Measurements from ENCODE around the gene GFRA4. TPM values are rescaled to one million over a fixed set of nuclear protein-coding genes. Genes with fewer than 3 reads are reported as not detected.

The GFRA4 gene
- total and polyA plus RNA-seq, 2 donors = not detected

- Histone ChIP-seq H3K4me1 (ENCODE audit: insufficient read depth) (no peaks in the 10 kb centered on the region), H3K36me3 (ENCODE audit: insufficient read depth) (no peaks in the 10 kb centered on the region), H3K4me3 (ENCODE audit: low read depth, low read length) (no peak overlapping the region), H3K27ac (ENCODE audit: low read depth) (no peak overlapping the region)
- DNase-seq (ENCODE audit: extremely low spot score) = no peak
- 87% methylated on average over 13 of the region's 13 CpGs for WGBS
Measured at GRCh38 chr20:3701061-3701998, 38.1 kb upstream of the GFRA4 start.

DNA sequence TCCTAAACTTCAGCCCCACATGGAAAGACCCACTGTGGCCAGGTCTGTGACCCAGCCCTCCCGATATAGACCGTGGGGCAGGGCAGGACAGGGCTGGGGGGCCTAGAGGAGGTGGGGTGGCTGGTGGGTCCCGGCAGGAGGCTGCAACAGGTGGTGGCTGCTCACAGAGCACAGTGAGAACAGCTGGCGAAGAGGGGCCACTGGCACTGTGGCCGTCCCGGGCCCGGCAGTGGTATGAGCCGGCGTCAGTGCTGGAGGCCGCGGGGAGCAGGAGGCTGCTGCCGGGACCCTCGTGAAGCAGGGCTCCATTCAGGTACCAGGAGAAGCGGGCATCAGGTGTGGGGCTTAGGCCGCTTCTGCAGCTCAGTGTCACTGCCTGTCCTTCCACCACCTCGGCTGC, 35.8 kb upstream of the GFRA4 start:
- WGBS = 96% methylated on average over 16 of the region's 16 CpGs
- Histone ChIP-seq H3K36me3 (ENCODE audit: insufficient read depth) (no peaks in the 10 kb centered on the region), H3K4me3 (ENCODE audit: low read depth, low read length) (no peak overlapping the region), H3K27ac (ENCODE audit: low read depth) (no peak overlapping the region), H3K4me1 (ENCODE audit: insufficient read depth) (no peaks in the 10 kb centered on the region)
- DNase-seq (ENCODE audit: extremely low spot score) = no peak

- Histone ChIP-seq H3K4me1 (ENCODE audit: insufficient read depth) (no peaks in the 10 kb centered on the region), H3K4me3 (ENCODE audit: low read depth, low read length) (no peak overlapping the region), H3K36me3 (ENCODE audit: insufficient read depth) (no peaks in the 10 kb centered on the region), H3K27ac (ENCODE audit: low read depth) (no peak overlapping the region)
- DNase-seq (ENCODE audit: extremely low spot score) = no peak
- 57% methylated on average over 6 of the region's 6 CpGs for WGBS
Measured at GRCh38 chr20:3698591-3699001, 35.4 kb upstream of the GFRA4 start.

DNA sequence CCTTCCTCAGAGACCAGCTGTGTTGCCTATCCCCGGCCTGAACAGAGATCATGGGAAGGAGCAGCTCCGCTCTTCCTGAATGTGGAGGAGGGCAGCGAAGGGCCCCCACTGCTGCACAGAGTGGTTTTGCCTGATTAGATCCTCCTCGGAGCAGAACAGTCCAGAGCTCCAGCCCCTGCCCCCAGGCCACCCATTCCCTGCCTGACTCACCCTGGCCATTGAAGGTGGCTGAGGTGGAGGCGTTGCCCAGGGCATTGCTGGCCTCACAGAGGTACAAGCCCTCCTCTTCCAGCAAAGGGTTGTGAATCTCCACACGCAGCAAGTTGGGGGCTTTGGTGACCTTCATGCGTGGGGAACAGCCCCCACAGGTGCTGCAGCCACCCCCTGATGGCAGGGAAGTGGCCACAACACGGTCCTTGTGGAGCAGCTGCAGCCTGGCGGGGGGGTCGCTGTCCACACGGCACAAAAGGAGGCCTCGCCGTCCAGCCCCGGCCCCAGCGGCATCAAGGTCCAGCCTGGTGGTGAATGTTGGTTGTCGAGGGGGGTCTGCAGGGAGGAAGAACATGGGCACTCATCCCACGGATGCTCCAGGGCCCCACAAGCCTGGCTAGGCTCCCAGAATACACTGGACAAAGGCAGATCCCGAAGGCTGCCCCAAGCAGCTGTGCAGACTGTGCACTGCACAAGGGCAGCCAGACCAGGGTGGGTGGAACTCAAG, 34.5 kb upstream of the GFRA4 start:
- 70% methylated on average over 18 of the region's 18 CpGs for WGBS
- Histone ChIP-seq H3K4me3 (ENCODE audit: low read depth, low read length) (no peak overlapping the region), H3K27ac (ENCODE audit: low read depth) (no peak overlapping the region), H3K36me3 (ENCODE audit: insufficient read depth) (no peaks in the 10 kb centered on the region), H3K4me1 (ENCODE audit: insufficient read depth) (no peaks in the 10 kb centered on the region)
- DNase-seq (ENCODE audit: extremely low spot score) = no peak

DNA sequence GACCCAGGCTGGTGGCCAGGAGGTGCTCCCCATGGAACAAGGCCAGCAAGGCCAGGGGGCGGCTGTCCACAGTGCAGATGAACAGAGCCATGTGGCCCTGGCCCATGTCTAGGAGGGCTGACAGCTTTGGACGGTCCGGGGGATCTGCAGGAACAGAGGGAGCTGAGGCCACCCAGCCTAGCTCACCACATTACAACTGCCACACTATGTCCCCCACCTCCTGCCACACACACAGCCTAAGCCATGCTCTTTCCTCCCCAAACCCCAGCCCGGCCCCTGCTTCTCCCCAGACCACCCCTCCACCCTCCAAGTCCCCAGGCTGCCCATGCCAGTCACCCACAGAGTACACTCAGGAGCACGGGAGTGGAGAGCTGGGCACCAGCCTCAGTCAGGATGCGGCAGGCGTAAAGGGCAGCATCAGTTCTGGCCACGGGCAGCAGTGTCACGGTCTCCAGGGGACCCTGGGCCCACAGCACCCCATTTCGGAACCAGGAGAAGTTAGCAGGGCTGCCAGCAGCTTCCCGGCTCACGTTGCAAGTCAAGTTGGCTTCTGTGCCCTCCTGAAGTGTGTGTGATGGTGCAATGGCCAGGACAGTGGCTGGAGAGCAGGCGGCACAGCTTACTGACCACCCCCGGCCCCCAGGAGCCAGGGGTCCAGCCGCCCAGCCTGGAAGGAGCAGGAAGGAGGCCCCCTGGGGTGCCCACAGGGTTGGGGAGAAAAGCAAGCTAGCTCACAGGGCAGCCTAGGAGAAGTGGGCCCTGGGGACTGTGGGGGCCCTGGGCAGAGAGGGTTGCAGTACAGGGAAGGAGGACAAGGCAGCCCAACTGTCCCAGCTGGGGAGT, 33.8 kb upstream of the GFRA4 start:
- whole genome bisulfite sequencing = 92% methylated on average over 15 of the region's 15 CpGs

DNA sequence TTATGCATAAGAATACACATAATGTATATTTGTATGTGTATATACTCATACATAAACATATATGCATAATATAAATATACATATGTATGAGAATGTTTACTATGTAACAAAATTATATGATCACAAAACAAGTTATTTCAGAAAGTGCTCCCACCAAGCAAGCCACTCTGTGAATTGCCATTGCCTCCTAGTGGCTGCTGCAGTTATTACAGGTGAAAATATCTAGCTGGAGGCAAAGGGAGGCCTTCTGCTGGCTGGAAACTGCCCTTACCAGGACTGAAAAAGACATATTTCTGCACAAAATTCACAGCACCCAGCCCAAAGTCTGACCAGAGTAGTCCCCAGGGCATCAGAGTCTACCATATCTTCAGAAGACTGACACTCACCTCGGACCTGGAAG, 33.0 kb upstream of the GFRA4 start:
- Histone ChIP-seq H3K36me3 (ENCODE audit: insufficient read depth) (no peaks in the 10 kb centered on the region), H3K4me1 (ENCODE audit: insufficient read depth) (no peaks in the 10 kb centered on the region), H3K4me3 (ENCODE audit: low read depth, low read length) (no peak overlapping the region), H3K27ac (ENCODE audit: low read depth) (no peak overlapping the region)
- no peak for DNase-seq (ENCODE audit: extremely low spot score)
- 96% methylated on average over 1 of the region's 1 CpG for WGBS

More for the DNA sequence above, 33.8 kb upstream of the GFRA4 start:
- H3K4me3 ChIP-seq (ENCODE audit: low read depth, low read length) = no peak overlapping the region
- DNase-seq (ENCODE audit: extremely low spot score) = no peak
- no peak overlapping the region for H3K27ac ChIP-seq (ENCODE audit: low read depth)
- no peaks in the 10 kb centered on the region for H3K36me3 ChIP-seq (ENCODE audit: insufficient read depth)
- H3K4me1 ChIP-seq (ENCODE audit: insufficient read depth) = no peaks in the 10 kb centered on the region

DNA sequence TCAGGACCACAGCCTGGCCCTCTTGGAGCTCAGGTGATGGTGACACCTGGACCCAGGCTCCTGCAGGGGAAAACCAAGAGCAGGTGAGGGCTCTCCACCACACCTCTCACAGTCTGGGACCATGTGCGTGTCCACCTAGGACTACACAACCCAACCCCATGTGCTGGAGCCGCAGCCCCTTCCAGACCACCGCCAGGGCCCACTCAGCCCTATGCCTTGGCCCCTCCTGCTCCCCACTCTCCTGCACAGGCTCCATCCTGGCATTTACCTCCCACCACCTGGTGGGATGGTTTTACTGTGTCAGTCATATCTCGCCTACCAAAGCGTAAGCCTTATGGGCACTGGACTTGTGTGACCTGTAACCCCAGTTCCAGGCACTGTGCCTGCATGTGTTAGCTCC, 31.7 kb upstream of the GFRA4 start:
- no peaks in the 10 kb centered on the region for H3K36me3 ChIP-seq (ENCODE audit: insufficient read depth)
- H3K4me3 ChIP-seq (ENCODE audit: low read depth, low read length) = no peak overlapping the region
- H3K4me1 ChIP-seq (ENCODE audit: insufficient read depth) = no peaks in the 10 kb centered on the region
- no peak for DNase-seq (ENCODE audit: extremely low spot score)
- 98% methylated on average over 5 of the region's 5 CpGs for WGBS
- no peak overlapping the region for H3K27ac ChIP-seq (ENCODE audit: low read depth)

DNA sequence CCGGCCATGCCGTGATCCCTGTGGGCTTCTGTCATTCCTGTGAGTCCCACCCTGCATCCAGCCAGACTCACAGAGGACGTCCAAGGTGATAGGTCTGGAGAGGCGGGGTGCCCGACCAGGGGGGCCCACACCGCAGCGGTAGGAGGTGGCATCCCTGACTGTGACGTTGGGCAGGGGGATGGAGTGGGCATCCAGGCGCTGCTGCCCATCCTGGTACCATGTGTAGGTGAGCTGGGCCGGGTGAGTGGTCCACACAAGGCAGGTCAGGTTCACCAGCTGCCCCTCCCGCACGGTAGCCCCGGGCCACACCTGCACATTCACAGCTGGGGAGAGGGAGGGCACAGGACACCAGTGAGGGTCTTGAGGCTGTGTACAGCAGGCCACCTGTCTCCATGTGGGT, 30.2 kb upstream of the GFRA4 start:
- Histone ChIP-seq H3K36me3 (ENCODE audit: insufficient read depth) (no peaks in the 10 kb centered on the region), H3K27ac (ENCODE audit: low read depth) (no peak overlapping the region), H3K4me1 (ENCODE audit: insufficient read depth) (no peaks in the 10 kb centered on the region), H3K4me3 (ENCODE audit: low read depth, low read length) (no peak overlapping the region)
- no peak for DNase-seq (ENCODE audit: extremely low spot score)
- WGBS = 91% methylated on average over 13 of the region's 13 CpGs

GRCh38 chr20:3692706-3693294, 29.6 kb upstream of the GFRA4 start:
- Histone ChIP-seq H3K4me3 (ENCODE audit: low read depth, low read length) (no peak overlapping the region), H3K4me1 (ENCODE audit: insufficient read depth) (no peaks in the 10 kb centered on the region), H3K36me3 (ENCODE audit: insufficient read depth) (no peaks in the 10 kb centered on the region), H3K27ac (ENCODE audit: low read depth) (no peak overlapping the region)
- DNase-seq (ENCODE audit: extremely low spot score) = no peak
- 93% methylated on average over 23 of the region's 23 CpGs for WGBS

DNA sequence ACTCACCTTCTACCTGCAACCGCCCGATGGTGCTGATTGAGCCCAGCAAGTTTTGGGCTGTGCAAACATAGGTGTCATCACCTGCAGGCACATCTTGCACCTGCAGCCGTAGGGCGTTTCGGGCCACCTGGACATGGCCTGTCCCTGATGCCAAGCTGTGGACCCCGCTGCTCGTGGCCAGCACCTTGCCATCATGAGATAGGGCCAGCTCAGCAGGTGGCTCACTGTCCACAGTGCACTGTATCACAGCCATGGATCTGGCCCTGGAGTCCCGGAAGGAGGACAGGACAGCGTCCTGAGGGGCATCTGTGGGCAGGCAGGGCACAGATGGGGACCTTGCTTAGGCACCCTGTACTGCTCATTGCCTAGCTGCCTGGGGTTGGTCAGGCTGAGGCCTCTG, 28.7 kb upstream of the GFRA4 start:
- WGBS = 88% methylated on average over 9 of the region's 9 CpGs
- H3K36me3 ChIP-seq (ENCODE audit: insufficient read depth) = no peaks in the 10 kb centered on the region
- DNase-seq (ENCODE audit: extremely low spot score) = no peak

DNA sequence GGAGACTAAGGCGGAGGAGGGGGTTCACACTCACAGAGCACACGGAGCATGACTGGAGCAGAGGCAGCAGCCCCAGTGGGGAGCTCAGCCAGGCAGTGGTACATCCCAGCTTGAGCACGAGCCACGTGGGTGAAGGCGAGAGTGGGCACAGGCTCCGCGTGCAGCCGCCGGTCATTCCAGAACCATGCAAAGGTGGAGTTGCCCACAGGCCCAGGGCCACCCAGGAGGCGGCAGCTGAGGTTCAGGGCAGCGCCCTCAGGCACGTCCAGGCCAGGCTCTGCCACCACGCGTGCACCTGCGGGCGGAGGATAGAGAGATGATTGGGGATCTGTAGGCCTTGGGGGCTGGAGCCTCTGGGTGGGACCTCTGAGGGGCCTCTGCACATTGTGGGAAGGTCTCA, 28.1 kb upstream of the GFRA4 start:
- Histone ChIP-seq H3K36me3 (ENCODE audit: insufficient read depth) (no peaks in the 10 kb centered on the region), H3K4me3 (ENCODE audit: low read depth, low read length) (no peak overlapping the region), H3K4me1 (ENCODE audit: insufficient read depth) (no peaks in the 10 kb centered on the region), H3K27ac (ENCODE audit: low read depth) (no peak overlapping the region)
- whole genome bisulfite sequencing = 95% methylated on average over 16 of the region's 16 CpGs
- no peak for DNase-seq (ENCODE audit: extremely low spot score)

More for the DNA sequence above, 28.7 kb upstream of the GFRA4 start:
- Histone ChIP-seq H3K27ac (ENCODE audit: low read depth) (no peak overlapping the region), H3K4me3 (ENCODE audit: low read depth, low read length) (no peak overlapping the region), H3K4me1 (ENCODE audit: insufficient read depth) (no peaks in the 10 kb centered on the region)

DNA sequence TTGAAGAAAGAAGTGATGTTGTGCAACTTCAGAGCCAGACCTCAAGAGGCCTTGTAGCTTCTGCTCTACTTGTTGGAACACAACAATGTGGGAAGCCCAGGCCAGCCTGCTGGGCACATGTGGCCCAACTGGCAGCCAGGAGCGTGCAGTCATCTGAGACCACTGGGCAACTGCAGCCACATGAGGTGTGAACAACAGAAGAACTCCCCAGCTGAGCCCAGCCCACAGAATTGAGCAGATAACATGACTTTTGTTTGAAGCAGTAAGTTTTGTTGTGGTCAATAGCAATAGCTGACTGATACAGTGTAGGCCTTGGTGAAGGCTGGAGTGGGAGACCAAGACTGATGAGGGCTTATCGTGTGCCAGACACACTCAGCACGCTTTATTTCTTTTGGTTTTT, 27.2 kb upstream of the GFRA4 start:
- no peaks in the 10 kb centered on the region for H3K36me3 ChIP-seq (ENCODE audit: insufficient read depth)
- H3K27ac ChIP-seq (ENCODE audit: low read depth) = no peak overlapping the region
- over 99% methylated on average over 3 of the region's 3 CpGs for WGBS
- no peaks in the 10 kb centered on the region for H3K4me1 ChIP-seq (ENCODE audit: insufficient read depth)
- no peak for DNase-seq (ENCODE audit: extremely low spot score)
- no peak overlapping the region for H3K4me3 ChIP-seq (ENCODE audit: low read depth, low read length)

GRCh38 chr20:3689978-3690377, 26.8 kb upstream of the GFRA4 start:
- Histone ChIP-seq H3K27ac (ENCODE audit: low read depth) (no peak overlapping the region), H3K36me3 (ENCODE audit: insufficient read depth) (no peaks in the 10 kb centered on the region), H3K4me1 (ENCODE audit: insufficient read depth) (no peaks in the 10 kb centered on the region), H3K4me3 (ENCODE audit: low read depth, low read length) (no peak overlapping the region)
- no peak for DNase-seq (ENCODE audit: extremely low spot score)
- WGBS = 94% methylated on average over 11 of the region's 11 CpGs

Data from urinary bladder (tissue), 4 donors.